HG02798 (cell line): ENCODE results near the gene LRRC8D.

Experiments used
- ATAC-seq: cut with Tn5 transposase; IDR thresholded peaks from one replicate; pipeline ENCODE4 v1.9.1; 2021; ENCODE audit warnings: mild to moderate bottlenecking; ENCODE audit not compliant: unreplicated experiment, poor library complexity

LRRC8D gene

GRCh38 chr1:89951766-89952604 is 131.2 kb downstream of the LRRC8D start:
- ATAC-seq = no peak

GRCh38 chr1:89952605-89953130 is 131.8 kb downstream of the LRRC8D start:
- no peak for ATAC-seq

- peak; percentile 53 for ATAC-seq
Observed at GRCh38 chr1:89953131-89953626, 132.3 kb downstream of the LRRC8D start.

- ATAC-seq = no peak
Observed at GRCh38 chr1:89953929-89954328, 133.1 kb downstream of the LRRC8D start.

GRCh38 chr1:89954401-89954800 is 133.6 kb downstream of the LRRC8D start:
- no peak for ATAC-seq

GRCh38 chr1:89955311-89956205 is 134.7 kb downstream of the LRRC8D start:
- no peak for ATAC-seq

- no peak for ATAC-seq
Observed at GRCh38 chr1:89957107-89957506, 136.3 kb downstream of the LRRC8D start.

GRCh38 chr1:89958851-89959654 is 138.2 kb downstream of the LRRC8D start:
- no peak for ATAC-seq

- ATAC-seq = no peak
Observed at GRCh38 chr1:89959719-89960118, 138.9 kb downstream of the LRRC8D start.

GRCh38 chr1:89962024-89962741 is 141.4 kb downstream of the LRRC8D start:
- no peak for ATAC-seq

- no peak for ATAC-seq
Observed at GRCh38 chr1:89962742-89963075, 141.9 kb downstream of the LRRC8D start.

- no peak for ATAC-seq
Observed at GRCh38 chr1:89965193-89965768, 144.4 kb downstream of the LRRC8D start.

GRCh38 chr1:89966656-89967055 is 145.8 kb downstream of the LRRC8D start:
- no peak for ATAC-seq

GRCh38 chr1:89971600-89971999 is 150.8 kb downstream of the LRRC8D start:
- peak; percentile 67 for ATAC-seq

- no peak for ATAC-seq
Observed at GRCh38 chr1:89972024-89972423, 151.2 kb downstream of the LRRC8D start.

- no peak for ATAC-seq
Observed at GRCh38 chr1:89973471-89974127, 152.8 kb downstream of the LRRC8D start.

GRCh38 chr1:89974256-89974655 is 153.4 kb downstream of the LRRC8D start:
- ATAC-seq = no peak

- no peak for ATAC-seq
Observed at GRCh38 chr1:89974696-89975470, 154.1 kb downstream of the LRRC8D start.
